Spleen (tissue), 11 donors: ENCODE measurements around the gene XYLT1. TPM values are rescaled to one million over a fixed set of nuclear protein-coding genes. Genes with fewer than 3 reads are reported as not detected.

ENCODE experiments used
- DNase-seq: peaks from one replicate; pipeline ENCODE4 v3.0.0-alpha.2; 2020
- H3K27ac ChIP-seq, 8 donors: fragments of 200-600 bp; sonication (generic) in 7 of 8; 1 replicate in 4 of 8; 2 replicates in 4 of 8; pipeline versions ENCODE4 v1.5.0 to v1.8.0; 2016 to 2021; ENCODE audit warnings: inconsistent platforms in 4 of 8, mild to moderate bottlenecking in 4 of 8, moderate library complexity in 1 of 8
- H3K27me3 ChIP-seq, 7 donors: fragments of 200-600 bp; sonication (generic) in 6 of 7; replicated peaks in 1 of 7; 1 replicate in 4 of 7; 2 replicates in 3 of 7; pipeline versions ENCODE4 v1.5.0 to v1.8.0; 2016 to 2021; ENCODE audit warnings: inconsistent platforms in 3 of 7, mild to moderate bottlenecking in 1 of 7
- H3K36me3 ChIP-seq, 6 donors: fragments of 200-600 bp; sonication (generic) in 5 of 6; 1 replicate in 4 of 6; 2 replicates in 2 of 6; pipeline versions ENCODE4 v1.5.0 to v1.8.0; 2016 to 2021; ENCODE audit warnings: inconsistent platforms in 2 of 6
- H3K4me1 ChIP-seq, 6 donors: fragments of 200-600 bp; sonication (generic) in 5 of 6; 1 replicate in 3 of 6; 2 replicates in 3 of 6; pipeline versions ENCODE4 v1.5.0 to v1.8.0; 2016 to 2021; ENCODE audit warnings: inconsistent platforms in 3 of 6
- H3K4me3 ChIP-seq, 8 donors: fragments of 200-600 bp; sonication (generic) in 7 of 8; 1 replicate in 4 of 8; 2 replicates in 4 of 8; pipeline versions ENCODE4 v1.5.0 to v1.8.0; 2016 to 2021; ENCODE audit warnings: inconsistent platforms in 4 of 8, mild to moderate bottlenecking in 4 of 8, moderate library complexity in 2 of 8
- H3K9me3 ChIP-seq, 8 donors: fragments of 200-600 bp; sonication (generic) in 7 of 8; 1 replicate in 4 of 8; 2 replicates in 4 of 8; pipeline versions ENCODE4 v1.5.0 to v1.8.0; 2016 to 2021; ENCODE audit warnings: inconsistent platforms in 4 of 8
- POLR2A ChIP-seq, 3 donors: fragments of 450-650 bp; IDR thresholded peaks; one replicate each; pipeline ENCODE4 v1.5.1; 2017; ENCODE audit warnings: antibody characterized with exemption in 3 of 3, mild to moderate bottlenecking in 1 of 3
- POLR2AphosphoS5 ChIP-seq, 3 donors: sonication (generic); formaldehyde crosslinking; IDR thresholded peaks; one replicate each; pipeline ENCODE4 v1.5.1; 2017; ENCODE audit warnings: antibody characterized with exemption in 3 of 3
- WGBS, 5 donors: extraction: QIAGEN DNeasy Blood & Tissue Kit in 3 of 5; methylation state at CpG; one replicate each; pipeline versions ENCODE4 v1.1.5 to v1.1.7; 2013 to 2018; 5-methylcytosine and 5-hydroxymethylcytosine counted together
- intact Hi-C: fragments of 100-400 bp; cut with DNase I; formaldehyde crosslinking; loops from one replicate; pipeline ENCODE4 v1.15.0; 2023; ENCODE audit warnings: low total_unique reads
- polyA plus RNA-seq, 3 donors: library from polyadenylated mRNA; stranded (reverse); fragments of 200-250 nt; gene quantifications; one replicate each; pipeline ENCODE4 v1.2.1, GENCODE V29; 2013
- total RNA-seq, 7 donors: library from RNA; depleted of rRNA in 3 of 7; stranded (reverse); fragments of >200 nt in 3 of 7; fragmentation: NEBNext Ultra II Directional in 4 of 7; extraction: Animal tissue kit (Norgen Biotek cat#: 25700) in 4 of 7; gene quantifications; one replicate each; pipeline versions ENCODE4 v1.1.0 to v1.2.1, GENCODE V29; 2016 to 2021
- TF ChIP-seq, protein P1 (sequence below), 11 experiments: fragments of 200-600 bp in 7 of 11; fragments of 450-650 bp in 4 of 11; sonication (generic) in 4 of 11; IDR thresholded peaks in 8 of 11; conservative IDR thresholded peaks in 3 of 11; 1 replicate in 7 of 11; 2 replicates in 4 of 11; pipeline versions ENCODE4 v1.4.0 to v1.8.0; 2016 to 2021; ENCODE audit warnings: antibody characterized with exemption in 11 of 11, inconsistent platforms in 4 of 11, mild to moderate bottlenecking in 1 of 11
- donor health status: healthy with polysubstance abuse.
- donor health status: DM: no; HTN: no; CAD: no; lungs with moderate emphysema.
- donor health status: DM: no; HTN: no; CAD: no.
- donor health status: Bipolar disorder and iron deficiency.
- donor health status: healthy.
- donor health status: DM: no; HTN: no; CAD: no.
- donor health status: DM: yes; HTN: yes; CAD: no.

XYLT1 gene
- total and polyA plus RNA-seq, 10 donors: 2.1 to 40.7 (median 23.5) TPM

DNA sequence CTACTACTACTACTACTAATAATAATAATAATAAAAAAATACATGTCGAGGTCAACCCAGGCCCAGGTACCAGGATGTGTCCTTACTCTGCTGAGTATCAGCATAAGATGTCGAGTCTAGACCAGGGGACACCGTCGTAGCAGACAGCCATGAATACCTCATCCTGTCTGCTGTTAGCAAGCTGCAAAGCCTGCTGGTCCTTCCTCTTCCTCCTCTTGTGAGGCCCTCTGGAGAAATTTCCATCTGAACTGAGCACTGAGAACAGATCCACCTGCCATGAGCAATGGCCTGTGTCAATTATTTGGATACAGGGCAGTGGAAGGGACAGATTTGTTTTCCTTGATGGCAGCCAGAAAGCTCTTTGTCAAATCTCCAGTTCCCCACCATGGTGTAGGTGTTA, 168.5 kb downstream of the XYLT1 start:
- DNase-seq: no peak
- intact Hi-C loops: no loop called here

DNA sequence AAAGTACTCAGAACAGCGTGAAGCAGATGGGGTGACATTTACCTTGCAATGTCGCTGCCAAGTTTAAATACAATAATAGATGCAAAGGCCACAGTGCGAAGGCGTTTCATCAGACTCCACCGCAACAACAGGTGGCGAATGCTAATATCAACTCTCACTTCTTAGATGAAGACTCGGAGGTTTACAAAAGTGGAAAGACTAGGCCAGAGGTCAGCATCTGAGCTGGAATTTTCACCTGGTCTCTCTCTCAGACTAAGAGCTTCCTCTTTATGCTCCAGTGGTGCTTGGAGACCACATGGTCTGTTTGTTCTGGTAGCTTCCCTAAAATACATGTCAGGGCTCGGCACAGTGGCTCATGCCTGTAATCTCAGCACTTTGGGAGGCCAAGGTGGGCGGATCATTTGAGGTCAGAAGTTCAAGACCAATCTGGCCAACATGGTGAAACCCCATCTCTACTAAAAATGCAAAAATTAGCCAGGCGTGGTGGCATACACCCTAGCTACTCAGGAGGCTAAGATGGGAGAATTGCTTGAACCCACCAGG, 169.1 kb downstream of the XYLT1 start:
- Histone ChIP-seq H3K9me3 (no peaks in the 10 kb centered on the region), H3K4me3 (no peak overlapping the region), H3K36me3 (no peaks in the 10 kb centered on the region), H3K27me3 (no peaks in the 10 kb centered on the region), H3K4me1 (peaks cover 3 to 76% (median 47%) of the 10 kb centered on the region in 6 donors), H3K27ac (peak overlapping the region in 7 of 8 donors; percentile 13 to 71 (median 62))
- intact Hi-C loops: no loop called here
- WGBS, 5 donors: 50 to 64% (median 61%) methylated on average over 9 to 10 of the region's 10 CpGs
- TF ChIP-seq, protein P1, sequence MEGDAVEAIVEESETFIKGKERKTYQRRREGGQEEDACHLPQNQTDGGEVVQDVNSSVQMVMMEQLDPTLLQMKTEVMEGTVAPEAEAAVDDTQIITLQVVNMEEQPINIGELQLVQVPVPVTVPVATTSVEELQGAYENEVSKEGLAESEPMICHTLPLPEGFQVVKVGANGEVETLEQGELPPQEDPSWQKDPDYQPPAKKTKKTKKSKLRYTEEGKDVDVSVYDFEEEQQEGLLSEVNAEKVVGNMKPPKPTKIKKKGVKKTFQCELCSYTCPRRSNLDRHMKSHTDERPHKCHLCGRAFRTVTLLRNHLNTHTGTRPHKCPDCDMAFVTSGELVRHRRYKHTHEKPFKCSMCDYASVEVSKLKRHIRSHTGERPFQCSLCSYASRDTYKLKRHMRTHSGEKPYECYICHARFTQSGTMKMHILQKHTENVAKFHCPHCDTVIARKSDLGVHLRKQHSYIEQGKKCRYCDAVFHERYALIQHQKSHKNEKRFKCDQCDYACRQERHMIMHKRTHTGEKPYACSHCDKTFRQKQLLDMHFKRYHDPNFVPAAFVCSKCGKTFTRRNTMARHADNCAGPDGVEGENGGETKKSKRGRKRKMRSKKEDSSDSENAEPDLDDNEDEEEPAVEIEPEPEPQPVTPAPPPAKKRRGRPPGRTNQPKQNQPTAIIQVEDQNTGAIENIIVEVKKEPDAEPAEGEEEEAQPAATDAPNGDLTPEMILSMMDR (IDR thresholded peaks at IDR 0.05 in 8 of 11, conservative IDR thresholded peaks at IDR 0.05 in 3 of 11): no peak
- peak in 1 of 3 donors; percentile 69 for TF ChIP-seq POLR2AphosphoS5 (IDR thresholded peaks at IDR 0.05)
- peak; percentile 84 for DNase-seq

More for the DNA sequence above, 168.5 kb downstream of the XYLT1 start:
- 29 to 40% (median 36%) methylated on average over 4 of the region's 4 CpGs for whole genome bisulfite sequencing, 5 donors
- H3K27ac ChIP-seq: peak overlapping the region in 7 of 8 donors; percentile 13 to 71 (median 62)
- H3K4me3 ChIP-seq: no peak overlapping the region
- H3K4me1 ChIP-seq: peaks cover 3 to 76% (median 47%) of the 10 kb centered on the region in 6 donors
- H3K36me3 ChIP-seq: no peaks in the 10 kb centered on the region
- H3K9me3 ChIP-seq: no peaks in the 10 kb centered on the region
- TF ChIP-seq POLR2AphosphoS5 (IDR thresholded peaks at IDR 0.05) (no peak), POLR2A (IDR thresholded peaks at IDR 0.05) (no peak)
- TF ChIP-seq, protein P1 (IDR thresholded peaks at IDR 0.05 in 8 of 11, conservative IDR thresholded peaks at IDR 0.05 in 3 of 11): no peak
- no peaks in the 10 kb centered on the region for H3K27me3 ChIP-seq

DNA sequence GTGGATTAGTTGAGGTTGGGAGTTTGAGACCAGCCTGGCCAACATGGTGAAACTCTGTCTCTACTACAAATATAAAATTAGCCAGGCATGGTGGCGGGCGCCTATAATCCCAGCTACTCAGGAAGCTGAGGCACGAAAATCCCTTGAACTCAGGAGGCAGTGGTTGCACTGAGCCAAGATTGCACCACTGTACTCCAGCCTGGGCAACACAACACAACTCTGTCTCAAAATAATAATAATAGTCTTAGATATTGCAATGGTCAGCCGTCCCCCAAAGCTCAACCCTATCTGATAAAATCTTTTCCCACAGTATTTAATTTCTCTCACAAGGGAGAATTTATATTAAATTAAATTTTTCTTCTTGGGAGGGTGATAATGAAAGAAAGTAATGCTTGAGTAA, 169.6 kb downstream of the XYLT1 start:
- intact Hi-C loops: no loop called here
- Histone ChIP-seq H3K4me1 (peaks cover 3 to 78% (median 47%) of the 10 kb centered on the region in 6 donors), H3K9me3 (no peaks in the 10 kb centered on the region), H3K27me3 (no peaks in the 10 kb centered on the region), H3K27ac (peak overlapping the region in 5 of 8 donors; percentile 26 to 71 (median 58)), H3K36me3 (no peaks in the 10 kb centered on the region), H3K4me3 (no peak overlapping the region)
- no peak for DNase-seq
- 61 to 87% (median 63%) methylated on average over 4 of the region's 4 CpGs for WGBS, 5 donors
- TF ChIP-seq POLR2A (IDR thresholded peaks at IDR 0.05): no peak

DNA sequence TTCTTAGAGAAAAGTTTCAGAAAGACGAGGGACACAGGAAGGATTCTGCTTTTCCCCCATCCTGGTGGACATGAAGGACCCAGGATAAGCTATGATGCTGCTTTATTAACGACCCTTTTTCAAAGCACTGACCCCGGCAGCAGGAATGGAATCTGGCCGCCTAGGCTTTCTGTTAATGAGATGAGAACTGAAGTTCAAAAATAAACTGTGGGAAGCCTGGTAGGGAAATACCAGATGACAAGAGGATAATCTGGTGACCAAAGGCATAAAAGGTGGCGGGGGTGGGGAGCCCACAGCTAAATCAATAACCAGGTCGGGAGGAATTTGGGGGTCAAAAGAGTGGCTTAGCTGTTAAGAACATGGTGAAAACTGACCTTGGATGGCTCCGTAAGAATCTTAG, 171.0 kb downstream of the XYLT1 start:
- H3K4me3 ChIP-seq: no peak overlapping the region
- no peaks in the 10 kb centered on the region for H3K27me3 ChIP-seq
- no peak for DNase-seq
- intact Hi-C loops: no loop called here
- no peak overlapping the region for H3K27ac ChIP-seq
- WGBS, 5 donors: 80 to 87% (median 83%) methylated on average over 7 of the region's 7 CpGs
- H3K36me3 ChIP-seq: no peaks in the 10 kb centered on the region
- TF ChIP-seq POLR2AphosphoS5 (IDR thresholded peaks at IDR 0.05) (no peak), POLR2A (IDR thresholded peaks at IDR 0.05) (no peak)
- TF ChIP-seq, protein P1 (IDR thresholded peaks at IDR 0.05 in 8 of 11, conservative IDR thresholded peaks at IDR 0.05 in 3 of 11): no peak
- H3K4me1 ChIP-seq: peaks cover 3 to 78% (median 39%) of the 10 kb centered on the region in 6 donors
- no peaks in the 10 kb centered on the region for H3K9me3 ChIP-seq
